OCI-LY3 (cell line): ENCODE measurements around the gene NCLN.

Experiments
- EZH2phosphoT487 ChIP-seq: fragments of 200-600 bp; shearing (Covaris generic); IDR thresholded peaks from 2 replicates; pipeline ENCODE4 v1.6.1; 2018; ENCODE audit warnings: antibody characterized with exemption, mixed run types, low read depth
- TF ChIP-seq, protein P1 (sequence below): fragments of 200-600, 300-600 bp; sonication (generic); IDR thresholded peaks from 2 replicates; pipeline ENCODE4 v1.5.1; 2014; ENCODE audit warnings: antibody characterized with exemption, low read length, low read depth

DNA sequence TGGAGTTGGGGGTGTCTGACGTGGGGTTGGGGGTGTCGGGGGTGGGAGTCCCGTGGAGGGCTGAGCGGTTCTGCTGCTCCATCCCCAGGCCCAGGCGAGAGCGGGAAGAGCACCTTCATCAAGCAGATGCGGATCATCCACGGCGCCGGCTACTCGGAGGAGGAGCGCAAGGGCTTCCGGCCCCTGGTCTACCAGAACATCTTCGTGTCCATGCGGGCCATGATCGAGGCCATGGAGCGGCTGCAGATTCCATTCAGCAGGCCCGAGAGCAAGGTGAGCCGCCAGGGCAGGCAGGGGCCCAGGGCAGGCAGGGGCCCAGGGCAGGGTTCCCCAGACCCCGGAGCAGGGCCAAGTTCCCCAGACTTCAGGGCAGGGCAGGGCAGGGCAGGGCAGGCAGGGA lies 37.2 kb upstream of the NCLN start:
- TF ChIP-seq, protein P1, sequence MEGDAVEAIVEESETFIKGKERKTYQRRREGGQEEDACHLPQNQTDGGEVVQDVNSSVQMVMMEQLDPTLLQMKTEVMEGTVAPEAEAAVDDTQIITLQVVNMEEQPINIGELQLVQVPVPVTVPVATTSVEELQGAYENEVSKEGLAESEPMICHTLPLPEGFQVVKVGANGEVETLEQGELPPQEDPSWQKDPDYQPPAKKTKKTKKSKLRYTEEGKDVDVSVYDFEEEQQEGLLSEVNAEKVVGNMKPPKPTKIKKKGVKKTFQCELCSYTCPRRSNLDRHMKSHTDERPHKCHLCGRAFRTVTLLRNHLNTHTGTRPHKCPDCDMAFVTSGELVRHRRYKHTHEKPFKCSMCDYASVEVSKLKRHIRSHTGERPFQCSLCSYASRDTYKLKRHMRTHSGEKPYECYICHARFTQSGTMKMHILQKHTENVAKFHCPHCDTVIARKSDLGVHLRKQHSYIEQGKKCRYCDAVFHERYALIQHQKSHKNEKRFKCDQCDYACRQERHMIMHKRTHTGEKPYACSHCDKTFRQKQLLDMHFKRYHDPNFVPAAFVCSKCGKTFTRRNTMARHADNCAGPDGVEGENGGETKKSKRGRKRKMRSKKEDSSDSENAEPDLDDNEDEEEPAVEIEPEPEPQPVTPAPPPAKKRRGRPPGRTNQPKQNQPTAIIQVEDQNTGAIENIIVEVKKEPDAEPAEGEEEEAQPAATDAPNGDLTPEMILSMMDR: no peak
- no peak for TF ChIP-seq EZH2phosphoT487
